CD8-positive, alpha-beta memory T cell (primary cell): ENCODE results near the gene MAP3K14. TPM values are rescaled to one million over a fixed set of nuclear protein-coding genes. Genes with fewer than 3 reads are reported as not detected.

Experiments used
- CTCF ChIA-PET: fragments of 350-600 bp; sonication (Branson Sonifier 250); formaldehyde crosslinking; loops from one replicate; lab custom pipeline; 2021; ENCODE audit warnings: antibody characterized with exemption; lab: Charles Lee
- POLR2A ChIA-PET: fragments of 350-600 bp; sonication (Branson Sonifier 250); formaldehyde crosslinking; loops from one replicate; lab custom pipeline; 2021; ENCODE audit warnings: antibody characterized with exemption; lab: Charles Lee
- DNase-seq, 5 donors: peaks; one replicate each; pipeline versions ENCODE4 v3.0.0 to v3.0.0-alpha.2; 2020 to 2022; ENCODE audit warnings: mixed read lengths in 1 of 5
- H3K27ac ChIP-seq: one replicate; pipeline ENCODE4 v1.7.0; 2013; ENCODE audit warnings: low read depth, mild to moderate bottlenecking, low read length, moderate library complexity
- H3K27me3 ChIP-seq: 2 replicates; pipeline ENCODE4 v1.7.0; 2013; ENCODE audit warnings: low read length, mild to moderate bottlenecking; ENCODE audit not compliant: insufficient read depth, poor library complexity, severe bottlenecking
- H3K36me3 ChIP-seq: 2 replicates; pipeline ENCODE4 v1.7.0; 2013; ENCODE audit warnings: mild to moderate bottlenecking, low read length, moderate library complexity; ENCODE audit not compliant: insufficient read depth
- H3K4me1 ChIP-seq: 2 replicates; pipeline ENCODE4 v1.7.0; 2013; ENCODE audit warnings: mild to moderate bottlenecking, low read length, moderate library complexity; ENCODE audit not compliant: insufficient read depth
- H3K4me3 ChIP-seq: 2 replicates; pipeline ENCODE4 v1.7.0; 2013; ENCODE audit warnings: mild to moderate bottlenecking, low read length
- H3K9me3 ChIP-seq: 2 replicates; pipeline ENCODE4 v1.7.0; 2013; ENCODE audit warnings: mild to moderate bottlenecking, low read length
- H3K27ac Mint-ChIP-seq, 8 donors: one replicate each; pipeline ENCODE4 v1.8.0; 2020 to 2021; ENCODE audit warnings: mixed read lengths in 8 of 8, mild to moderate bottlenecking in 6 of 8, inconsistent platforms in 3 of 8, moderate library complexity in 3 of 8
- H3K27me3 Mint-ChIP-seq, 2 donors: one replicate each; pipeline ENCODE4 v1.8.0; 2020 to 2021; ENCODE audit warnings: mixed read lengths in 2 of 2, mild to moderate bottlenecking in 1 of 2, moderate library complexity in 1 of 2
- H3K36me3 Mint-ChIP-seq, 3 donors: one replicate each; pipeline ENCODE4 v1.8.0; 2020 to 2021; ENCODE audit warnings: mixed read lengths in 3 of 3, inconsistent platforms in 1 of 3, mild to moderate bottlenecking in 1 of 3
- H3K4me1 Mint-ChIP-seq, 3 donors: one replicate each; pipeline ENCODE4 v1.8.0; 2020 to 2021; ENCODE audit warnings: mixed read lengths in 3 of 3, inconsistent platforms in 1 of 3, mild to moderate bottlenecking in 1 of 3
- H3K4me3 Mint-ChIP-seq, 7 donors: one replicate each; pipeline ENCODE4 v1.8.0; 2020 to 2021; ENCODE audit warnings: mixed read lengths in 7 of 7, mild to moderate bottlenecking in 6 of 7, moderate library complexity in 4 of 7, inconsistent platforms in 2 of 7
- H3K9me3 Mint-ChIP-seq, 5 donors: one replicate each; pipeline ENCODE4 v1.8.0; 2020 to 2022; ENCODE audit warnings: mixed read lengths in 5 of 5, mild to moderate bottlenecking in 3 of 5, moderate library complexity in 2 of 5, inconsistent platforms in 1 of 5
- polyA plus RNA-seq: library from polyadenylated mRNA; unstranded; fragments of 300-500 nt; fragmentation: Illumina TruSeq; gene quantifications from one replicate; pipeline ENCODE4 v1.2.3, GENCODE V29; 2021
- total RNA-seq, 2 experiments: library from RNA; stranded (reverse); gene quantifications; one replicate each; pipeline ENCODE4 v1.2.3, GENCODE V29; 2021

Gene MAP3K14
- total and polyA plus RNA-seq, 3 experiments from 2014 or later = 9.0 to 62.4 (median 60.2) TPM

- CTCF ChIA-PET = interaction anchor here (1.4 to 1.9 kb wide), 3 partner anchors 18 to 106 kb away, joined by 3 to 8 read pairs (median 5); partner anchors contain the start of gene ACBD4
- no peaks in the 10 kb centered on the region for H3K27me3 ChIP-seq
- H3K4me3 Mint-ChIP-seq = no peak overlapping the region
- peaks cover 16 to 39% (median 19%) of the 10 kb centered on the region in 3 donors for H3K4me1 Mint-ChIP-seq
- H3K27me3 Mint-ChIP-seq = no peaks in the 10 kb centered on the region
- POLR2A ChIA-PET = interaction anchor here (10.2 kb wide), 1 partner anchor 16 kb away, joined by 189 read pairs; the partner anchor contains the start of gene FMNL1
- H3K9me3 Mint-ChIP-seq = no peaks in the 10 kb centered on the region
- peaks cover 82% of the 10 kb centered on the region for H3K36me3 ChIP-seq
- H3K36me3 Mint-ChIP-seq = peaks cover 11 to 90% (median 19%) of the 10 kb centered on the region in 3 donors
- no peak overlapping the region for H3K27ac ChIP-seq
- no peak for DNase-seq
- peaks cover 6% of the 10 kb centered on the region for H3K4me1 ChIP-seq
- peak overlapping the region in 1 of 8 donors; percentile 33 for H3K27ac Mint-ChIP-seq
- no peaks in the 10 kb centered on the region for H3K9me3 ChIP-seq
- no peak overlapping the region for H3K4me3 ChIP-seq
These were observed 75.9 kb downstream of the MAP3K14 start for GRCh38 chr17:45240905-45241327.

DNA sequence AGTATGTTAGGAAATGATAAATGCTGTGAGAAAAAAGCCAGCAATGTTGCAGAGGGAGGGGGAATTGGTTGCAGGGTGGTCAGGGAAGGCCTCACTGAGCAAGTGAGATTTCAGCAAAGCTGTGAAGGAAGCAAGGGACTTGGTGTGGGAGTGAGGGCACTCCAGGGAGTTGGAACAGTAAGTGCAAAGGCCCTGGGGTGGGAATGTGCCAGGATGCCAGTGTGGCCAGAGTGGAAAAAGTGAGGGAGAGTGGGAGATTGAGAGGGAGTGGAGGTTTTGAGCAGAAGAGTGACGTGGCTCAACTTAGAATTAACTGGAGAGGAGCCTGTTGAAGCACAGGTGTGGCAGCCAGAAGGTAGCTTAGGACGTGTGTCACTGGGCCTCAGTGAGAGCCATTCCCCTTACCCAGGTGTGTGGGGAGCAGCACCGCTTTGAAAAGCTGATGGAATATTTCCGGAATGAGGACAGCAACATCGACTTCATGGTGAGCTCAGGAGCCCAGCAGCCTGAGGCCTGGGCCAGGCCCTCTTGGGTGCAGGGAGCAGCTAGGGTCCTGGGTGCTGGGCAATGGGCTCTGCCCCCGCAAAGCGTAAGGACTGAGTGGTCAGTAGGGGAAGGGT lies 78.6 kb downstream of the MAP3K14 start:
- no peak for DNase-seq
- ChIA-PET CTCF (interaction anchor here (1.4 to 13.0 kb wide), 2 partner anchors 18 to 147 kb away, joined by 4 to 409 read pairs; partner anchors contain the start of gene FMNL1), POLR2A (no interaction called here)
- Histone ChIP-seq H3K9me3 (no peaks in the 10 kb centered on the region), H3K4me1 (peaks cover 18% of the 10 kb centered on the region), H3K27ac (no peak overlapping the region), H3K36me3 (peaks cover 59% of the 10 kb centered on the region), H3K27me3 (no peaks in the 10 kb centered on the region), H3K4me3 (no peak overlapping the region)
- Mint-ChIP-seq H3K9me3 (no peaks in the 10 kb centered on the region), H3K4me3 (no peak overlapping the region), H3K36me3 (peaks cover 11 to 89% (median 20%) of the 10 kb centered on the region in 3 donors), H3K27me3 (no peaks in the 10 kb centered on the region), H3K4me1 (peaks cover 37 to 48% (median 39%) of the 10 kb centered on the region in 3 donors), H3K27ac (peak overlapping the region; percentile 47 to 96 (median 89))

DNA sequence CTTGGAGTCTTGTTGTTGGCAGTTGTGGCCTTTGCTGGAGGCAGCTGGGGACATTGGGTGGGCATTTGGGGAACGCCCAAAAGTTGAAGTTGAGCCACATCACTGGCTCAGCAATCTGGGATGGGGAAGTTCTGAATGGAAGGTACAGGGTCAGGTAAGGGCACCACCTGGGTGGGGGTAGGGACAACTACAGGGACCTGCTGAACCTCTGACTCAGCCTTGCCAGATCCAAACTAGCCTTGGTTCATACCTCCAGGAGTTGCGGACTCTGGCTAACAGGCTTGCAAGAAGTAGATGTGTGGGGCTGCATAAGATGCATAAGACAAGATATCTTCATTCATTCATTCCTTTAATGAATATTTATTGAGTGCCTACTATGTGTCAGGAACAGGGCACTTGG lies 79.1 kb downstream of the MAP3K14 start:
- peaks cover 11 to 89% (median 22%) of the 10 kb centered on the region in 3 donors for H3K36me3 Mint-ChIP-seq
- H3K27me3 Mint-ChIP-seq = no peaks in the 10 kb centered on the region
- no peaks in the 10 kb centered on the region for H3K9me3 ChIP-seq
- H3K27me3 ChIP-seq = no peaks in the 10 kb centered on the region
- DNase-seq = no peak
- H3K36me3 ChIP-seq = peaks cover 53% of the 10 kb centered on the region
- H3K4me3 Mint-ChIP-seq = no peak overlapping the region
- peaks cover 40 to 50% (median 44%) of the 10 kb centered on the region in 3 donors for H3K4me1 Mint-ChIP-seq
- POLR2A ChIA-PET = no interaction called here
- peaks cover 18% of the 10 kb centered on the region for H3K4me1 ChIP-seq
- CTCF ChIA-PET = interaction anchor here (1.4 to 13.0 kb wide), 2 partner anchors 17 to 148 kb away, joined by 4 to 409 read pairs; partner anchors contain the start of gene FMNL1
- H3K27ac Mint-ChIP-seq = peak overlapping the region; percentile 62 to 96 (median 89)
- H3K27ac ChIP-seq = no peak overlapping the region
- H3K4me3 ChIP-seq = no peak overlapping the region
- no peaks in the 10 kb centered on the region for H3K9me3 Mint-ChIP-seq

- H3K27ac ChIP-seq = no peak overlapping the region
- Mint-ChIP-seq H3K9me3 (no peaks in the 10 kb centered on the region), H3K4me3 (no peak overlapping the region), H3K27me3 (no peaks in the 10 kb centered on the region), H3K4me1 (peaks cover 52 to 59% (median 58%) of the 10 kb centered on the region in 3 donors), H3K27ac (peak overlapping the region in 3 of 8 donors; percentile 89 to 98 (median 92)), H3K36me3 (peaks cover 11 to 96% (median 27%) of the 10 kb centered on the region in 3 donors)
- ChIA-PET CTCF (interaction anchor here (1.4 to 13.0 kb wide), 12 partner anchors 12 to 148 kb away, joined by 3 to 409 read pairs (median 8); partner anchors contain the start of genes ACBD4, FMNL1 and MAP3K14), POLR2A (interaction anchor here (2.7 to 3.6 kb wide), 2 partner anchors 10 to 17 kb away, joined by 14 to 37 read pairs; no protein-coding TSS in a partner anchor)
- H3K4me3 ChIP-seq = no peak overlapping the region
- H3K4me1 ChIP-seq = peaks cover 29% of the 10 kb centered on the region
- peaks cover 57% of the 10 kb centered on the region for H3K36me3 ChIP-seq
- no peaks in the 10 kb centered on the region for H3K9me3 ChIP-seq
- DNase-seq = no peak
- H3K27me3 ChIP-seq = no peaks in the 10 kb centered on the region
These were observed 80.6 kb downstream of the MAP3K14 start for GRCh38 chr17:45236282-45236606.

DNA sequence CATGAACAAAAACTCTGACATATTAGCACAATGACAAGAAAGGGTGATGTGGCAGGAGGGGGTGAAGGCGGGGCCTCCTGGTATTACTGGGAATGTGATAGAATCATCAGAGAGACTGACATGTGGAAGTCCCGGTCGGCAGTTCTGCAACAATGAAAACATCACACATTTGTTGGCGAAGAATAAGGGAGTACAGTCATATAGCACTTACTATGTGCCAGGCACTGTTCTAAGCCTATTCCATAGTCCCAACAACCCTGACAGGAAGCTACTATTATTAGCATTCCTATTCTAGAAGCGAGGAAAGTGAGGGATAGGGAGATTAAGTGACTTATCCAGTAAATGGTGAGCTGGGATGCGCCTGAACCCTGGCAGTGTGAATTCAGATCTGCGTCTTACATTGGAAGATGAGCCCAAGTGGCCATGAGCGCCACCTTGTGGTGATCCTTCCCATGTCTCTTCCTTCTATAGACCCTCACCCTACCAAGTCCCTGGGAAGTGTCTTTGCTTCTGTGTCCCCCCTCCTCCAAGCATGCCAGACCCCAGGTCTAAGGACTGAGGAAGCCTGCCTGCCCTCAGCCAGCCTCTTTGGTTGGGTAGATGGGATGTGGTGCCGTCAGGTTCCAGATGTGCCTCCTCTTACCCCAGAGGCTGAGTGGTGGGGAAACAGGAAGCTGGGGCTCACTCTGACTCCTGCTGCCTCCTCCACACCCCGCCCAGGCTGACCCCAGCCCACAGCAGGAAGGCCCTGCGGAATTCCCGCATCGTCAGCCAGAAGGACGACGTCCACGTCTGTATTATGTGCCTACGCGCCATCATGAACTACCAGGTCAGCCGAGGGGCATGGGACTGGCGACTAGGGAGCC lies 81.2 kb downstream of the MAP3K14 start:
- peaks cover 51% of the 10 kb centered on the region for H3K36me3 ChIP-seq
- POLR2A ChIA-PET = interaction anchor here (0.8 to 3.6 kb wide), 4 partner anchors 9 to 16 kb away, joined by 3 to 37 read pairs (median 10); no protein-coding TSS in a partner anchor
- H3K9me3 Mint-ChIP-seq = no peaks in the 10 kb centered on the region

DNA sequence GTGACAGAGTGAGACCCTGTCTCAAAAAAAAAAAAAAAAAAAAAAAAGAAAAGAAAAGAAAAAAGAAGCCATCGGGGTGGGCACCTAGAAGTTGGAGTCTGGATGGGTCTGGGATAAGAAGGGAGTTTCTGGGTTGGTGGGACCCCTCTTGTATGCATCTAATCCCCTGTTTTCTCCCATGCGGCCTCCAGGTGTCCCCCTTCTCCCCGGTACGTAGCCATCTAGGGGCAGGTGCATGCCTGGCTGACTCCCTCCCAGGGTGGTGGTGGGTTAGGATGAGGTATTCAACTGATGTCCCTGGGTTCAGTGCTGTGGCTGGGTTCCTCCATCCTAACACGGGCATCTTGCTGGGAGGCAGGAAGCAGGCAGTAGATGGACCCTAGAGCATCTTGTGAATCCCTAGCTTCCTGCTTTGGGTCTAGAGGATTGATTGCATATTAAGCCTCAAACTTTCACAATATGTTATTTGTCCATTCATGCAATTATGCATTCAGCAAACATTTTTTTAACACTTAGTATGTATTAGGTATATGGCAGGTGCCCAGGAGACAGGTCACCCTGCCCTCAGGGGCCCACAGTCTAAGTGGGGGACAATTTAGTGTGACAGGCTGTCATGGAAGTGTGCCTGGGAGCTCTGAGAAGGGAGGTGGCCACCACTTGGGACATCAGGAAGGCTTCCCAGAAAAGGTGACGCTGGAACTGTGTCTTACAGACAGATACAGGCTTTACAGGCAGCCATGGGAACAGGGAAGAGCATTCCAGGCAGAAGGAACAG lies 82.0 kb downstream of the MAP3K14 start:
- Mint-ChIP-seq H3K9me3 (no peaks in the 10 kb centered on the region), H3K4me1 (peaks cover 60 to 71% (median 67%) of the 10 kb centered on the region in 3 donors), H3K27me3 (no peaks in the 10 kb centered on the region), H3K4me3 (peak overlapping the region in 5 of 7 donors; percentile 2 to 60 (median 25)), H3K36me3 (peaks cover 11 to 89% (median 25%) of the 10 kb centered on the region in 3 donors), H3K27ac (peak overlapping the region; percentile 79 to 98 (median 91))
- Histone ChIP-seq H3K9me3 (no peaks in the 10 kb centered on the region), H3K27ac (no peak overlapping the region), H3K36me3 (peaks cover 46% of the 10 kb centered on the region), H3K27me3 (no peaks in the 10 kb centered on the region), H3K4me1 (peaks cover 43% of the 10 kb centered on the region), H3K4me3 (no peak overlapping the region)
- ChIA-PET POLR2A (interaction anchor here (0.6 to 3.6 kb wide), 5 partner anchors 8 to 15 kb away, joined by 3 to 37 read pairs (median 6); no protein-coding TSS in a partner anchor), CTCF (interaction anchor here (0.6 to 13.0 kb wide), 20 partner anchors 10 to 163 kb away, joined by 3 to 409 read pairs (median 4); partner anchors contain the start of genes ACBD4, FMNL1 and MAP3K14)
- peak in 3 of 5 donors; percentile 46 to 67 (median 63) for DNase-seq

More for the DNA sequence above, 81.2 kb downstream of the MAP3K14 start:
- Mint-ChIP-seq H3K27me3 (no peaks in the 10 kb centered on the region), H3K4me1 (peaks cover 54 to 63% (median 59%) of the 10 kb centered on the region in 3 donors), H3K27ac (peak overlapping the region; percentile 79 to 98 (median 90)), H3K4me3 (peak overlapping the region in 5 of 7 donors; percentile 24 to 72 (median 30)), H3K36me3 (peaks cover 11 to 91% (median 27%) of the 10 kb centered on the region in 3 donors)
- no peaks in the 10 kb centered on the region for H3K9me3 ChIP-seq
- no peak overlapping the region for H3K4me3 ChIP-seq
- DNase-seq = peak; percentile 69 to 84 (median 70)
- peaks cover 35% of the 10 kb centered on the region for H3K4me1 ChIP-seq
- CTCF ChIA-PET = interaction anchor here (0.6 to 13.0 kb wide), 20 partner anchors 10 to 163 kb away, joined by 3 to 409 read pairs (median 4); partner anchors contain the start of genes ACBD4, FMNL1 and MAP3K14
- H3K27me3 ChIP-seq = no peaks in the 10 kb centered on the region
- H3K27ac ChIP-seq = no peak overlapping the region
